Activated naive CD8-positive, alpha-beta T cell treated with anti-CD3 and anti-CD28 coated beads for 36 hours (primary cell): ENCODE measurements around the gene CLDN5. TPM values are rescaled to one million over a fixed set of nuclear protein-coding genes. Genes with fewer than 3 reads are reported as not detected.

ENCODE experiments used
- DNase-seq: peaks from one replicate; pipeline ENCODE4 v3.0.0; 2021
- H3K27ac Mint-ChIP-seq: one replicate; pipeline ENCODE4 v1.8.0; 2022; ENCODE audit warnings: mild to moderate bottlenecking, moderate library complexity, mixed read lengths
- H3K27me3 Mint-ChIP-seq: one replicate; pipeline ENCODE4 v1.8.0; 2022; ENCODE audit warnings: mild to moderate bottlenecking, mixed read lengths
- H3K36me3 Mint-ChIP-seq: one replicate; pipeline ENCODE4 v1.8.0; 2021; ENCODE audit warnings: mild to moderate bottlenecking, mixed read lengths
- H3K4me1 Mint-ChIP-seq: one replicate; pipeline ENCODE4 v1.8.0; 2021; ENCODE audit warnings: mixed read lengths
- H3K4me3 Mint-ChIP-seq: one replicate; pipeline ENCODE4 v1.8.0; 2022; ENCODE audit warnings: mild to moderate bottlenecking, moderate library complexity, mixed read lengths
- H3K9me3 Mint-ChIP-seq: one replicate; pipeline ENCODE4 v1.8.0; 2022; ENCODE audit warnings: mixed read lengths
- total RNA-seq, 2 experiments: library from RNA; stranded (reverse); gene quantifications; one replicate each; pipeline ENCODE4 v1.2.3, GENCODE V29; 2021

The CLDN5 gene
- total RNA-seq, 2 experiments from 2014 or later, result not detected

- no peak for DNase-seq
- no peak overlapping the region for H3K4me3 Mint-ChIP-seq
- peaks cover 30% of the 10 kb centered on the region for H3K36me3 Mint-ChIP-seq
- peaks cover 12% of the 10 kb centered on the region for H3K4me1 Mint-ChIP-seq
- no peak overlapping the region for H3K27ac Mint-ChIP-seq
- peaks cover 20% of the 10 kb centered on the region for H3K27me3 Mint-ChIP-seq
- no peaks in the 10 kb centered on the region for H3K9me3 Mint-ChIP-seq
Observed at GRCh38 chr22:19520007-19520406, 4.2 kb downstream of the CLDN5 start.

- no peaks in the 10 kb centered on the region for H3K9me3 Mint-ChIP-seq
- peaks cover 37% of the 10 kb centered on the region for H3K36me3 Mint-ChIP-seq
- peaks cover 7% of the 10 kb centered on the region for H3K4me1 Mint-ChIP-seq
- H3K27ac Mint-ChIP-seq, result no peak overlapping the region
- H3K27me3 Mint-ChIP-seq, result peaks cover 14% of the 10 kb centered on the region
- H3K4me3 Mint-ChIP-seq, result no peak overlapping the region
- DNase-seq, result no peak
Observed at GRCh38 chr22:19519041-19519926, 4.9 kb downstream of the CLDN5 start.

- H3K36me3 Mint-ChIP-seq, result peaks cover 42% of the 10 kb centered on the region
- DNase-seq, result no peak
- no peaks in the 10 kb centered on the region for H3K9me3 Mint-ChIP-seq
- H3K27ac Mint-ChIP-seq, result no peak overlapping the region
- H3K27me3 Mint-ChIP-seq, result peaks cover 10% of the 10 kb centered on the region
- peaks cover 6% of the 10 kb centered on the region for H3K4me1 Mint-ChIP-seq
- H3K4me3 Mint-ChIP-seq, result no peak overlapping the region
Observed at GRCh38 chr22:19518635-19519034, 5.6 kb downstream of the CLDN5 start.

- H3K36me3 Mint-ChIP-seq, result peaks cover 48% of the 10 kb centered on the region
- H3K27me3 Mint-ChIP-seq, result peaks cover 6% of the 10 kb centered on the region
- no peaks in the 10 kb centered on the region for H3K9me3 Mint-ChIP-seq
- no peak overlapping the region for H3K27ac Mint-ChIP-seq
- peaks cover 4% of the 10 kb centered on the region for H3K4me1 Mint-ChIP-seq
- DNase-seq, result no peak
- no peak overlapping the region for H3K4me3 Mint-ChIP-seq
Observed at GRCh38 chr22:19517919-19518611, 6.1 kb downstream of the CLDN5 start.

GRCh38 chr22:19517171-19517500 lies 7.1 kb downstream of the CLDN5 start:
- H3K4me1 Mint-ChIP-seq, result no peaks in the 10 kb centered on the region
- no peak overlapping the region for H3K4me3 Mint-ChIP-seq
- peaks cover 55% of the 10 kb centered on the region for H3K36me3 Mint-ChIP-seq
- DNase-seq, result no peak
- H3K27ac Mint-ChIP-seq, result no peak overlapping the region
- H3K27me3 Mint-ChIP-seq, result no peaks in the 10 kb centered on the region
- peaks cover 2% of the 10 kb centered on the region for H3K9me3 Mint-ChIP-seq

- Mint-ChIP-seq H3K27me3 (no peaks in the 10 kb centered on the region), H3K4me3 (no peak overlapping the region), H3K4me1 (no peaks in the 10 kb centered on the region), H3K27ac (no peak overlapping the region), H3K9me3 (peaks cover 2% of the 10 kb centered on the region), H3K36me3 (peaks cover 57% of the 10 kb centered on the region)
- no peak for DNase-seq
Observed at GRCh38 chr22:19516378-19517170, 7.6 kb downstream of the CLDN5 start.

- Mint-ChIP-seq H3K36me3 (peaks cover 64% of the 10 kb centered on the region), H3K9me3 (peaks cover 2% of the 10 kb centered on the region), H3K4me1 (no peaks in the 10 kb centered on the region), H3K27me3 (no peaks in the 10 kb centered on the region), H3K4me3 (no peak overlapping the region), H3K27ac (no peak overlapping the region)
- DNase-seq, result no peak
Observed at GRCh38 chr22:19515654-19516377, 8.4 kb downstream of the CLDN5 start.

- DNase-seq, result no peak
- no peaks in the 10 kb centered on the region for H3K4me1 Mint-ChIP-seq
- H3K27ac Mint-ChIP-seq, result no peak overlapping the region
- no peak overlapping the region for H3K4me3 Mint-ChIP-seq
- peaks cover 2% of the 10 kb centered on the region for H3K9me3 Mint-ChIP-seq
- H3K27me3 Mint-ChIP-seq, result no peaks in the 10 kb centered on the region
- H3K36me3 Mint-ChIP-seq, result peaks cover 69% of the 10 kb centered on the region
Observed at GRCh38 chr22:19514831-19515565, 9.2 kb downstream of the CLDN5 start.

- no peak for DNase-seq
- H3K9me3 Mint-ChIP-seq, result peaks cover 2% of the 10 kb centered on the region
- H3K27ac Mint-ChIP-seq, result no peak overlapping the region
- no peaks in the 10 kb centered on the region for H3K4me1 Mint-ChIP-seq
- no peaks in the 10 kb centered on the region for H3K27me3 Mint-ChIP-seq
- no peak overlapping the region for H3K4me3 Mint-ChIP-seq
- H3K36me3 Mint-ChIP-seq, result peaks cover 69% of the 10 kb centered on the region
Observed at GRCh38 chr22:19513823-19514222, 10.4 kb downstream of the CLDN5 start.

- H3K36me3 Mint-ChIP-seq, result peaks cover 69% of the 10 kb centered on the region
- H3K4me1 Mint-ChIP-seq, result no peaks in the 10 kb centered on the region
- H3K27me3 Mint-ChIP-seq, result no peaks in the 10 kb centered on the region
- H3K9me3 Mint-ChIP-seq, result peaks cover 2% of the 10 kb centered on the region
- DNase-seq, result no peak
- H3K27ac Mint-ChIP-seq, result no peak overlapping the region
- H3K4me3 Mint-ChIP-seq, result no peak overlapping the region
Observed at GRCh38 chr22:19510919-19511341, 13.3 kb downstream of the CLDN5 start.

- DNase-seq, result no peak
- Mint-ChIP-seq H3K4me3 (no peak overlapping the region), H3K36me3 (peaks cover 69% of the 10 kb centered on the region), H3K9me3 (peaks cover 2% of the 10 kb centered on the region), H3K4me1 (peaks cover 9% of the 10 kb centered on the region), H3K27ac (no peak overlapping the region), H3K27me3 (no peaks in the 10 kb centered on the region)
Observed at GRCh38 chr22:19509923-19510322, 14.3 kb downstream of the CLDN5 start.

- Mint-ChIP-seq H3K27me3 (no peaks in the 10 kb centered on the region), H3K36me3 (peaks cover 65% of the 10 kb centered on the region), H3K27ac (no peak overlapping the region), H3K4me1 (peaks cover 15% of the 10 kb centered on the region), H3K4me3 (no peak overlapping the region), H3K9me3 (peaks cover 2% of the 10 kb centered on the region)
- no peak for DNase-seq
Observed at GRCh38 chr22:19509191-19509590, 15.0 kb downstream of the CLDN5 start.

GRCh38 chr22:19508024-19508776 lies 16.0 kb downstream of the CLDN5 start:
- Mint-ChIP-seq H3K4me3 (no peak overlapping the region), H3K27ac (no peak overlapping the region), H3K4me1 (peaks cover 17% of the 10 kb centered on the region), H3K27me3 (no peaks in the 10 kb centered on the region), H3K9me3 (peaks cover 2% of the 10 kb centered on the region), H3K36me3 (peaks cover 60% of the 10 kb centered on the region)
- DNase-seq, result no peak

GRCh38 chr22:19507534-19507861 lies 16.7 kb downstream of the CLDN5 start:
- no peak overlapping the region for H3K4me3 Mint-ChIP-seq
- DNase-seq, result no peak
- peaks cover 54% of the 10 kb centered on the region for H3K36me3 Mint-ChIP-seq
- H3K27ac Mint-ChIP-seq, result no peak overlapping the region
- H3K4me1 Mint-ChIP-seq, result peaks cover 17% of the 10 kb centered on the region
- no peaks in the 10 kb centered on the region for H3K9me3 Mint-ChIP-seq
- H3K27me3 Mint-ChIP-seq, result no peaks in the 10 kb centered on the region
